ENCODE measurements around the gene SIX1. TPM values are rescaled to one million over a fixed set of nuclear protein-coding genes. Genes with fewer than 3 reads are reported as not detected.

SIX1 gene
- total RNA-seq, 2 donors from 2014 or later: 0.13 TPM; not detected in 1

DNA sequence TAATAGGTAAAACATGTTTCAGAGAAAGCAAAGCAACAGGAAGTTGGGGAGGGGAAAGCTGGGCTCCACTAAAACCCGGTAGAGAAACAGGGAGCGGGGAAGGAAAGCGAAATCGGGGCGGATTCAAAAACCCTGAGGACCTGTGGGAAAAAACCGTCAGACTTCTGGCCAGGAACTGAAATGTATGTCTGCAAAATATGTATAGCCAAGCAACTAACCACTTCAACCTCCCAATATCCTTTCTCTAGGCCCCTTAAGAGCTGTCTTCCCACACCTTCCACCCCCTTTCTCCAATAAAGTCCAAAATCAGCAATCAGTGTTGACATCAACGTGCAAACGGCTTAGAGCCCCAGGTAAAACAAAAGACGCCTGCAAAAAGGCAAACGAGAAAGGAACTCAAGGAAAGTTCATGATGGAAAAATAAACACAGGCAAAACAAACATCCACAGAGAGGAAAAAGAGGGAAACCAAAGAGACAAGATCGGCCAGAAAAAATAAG, 32.8 kb downstream of the SIX1 start:
- Mint-ChIP-seq H3K36me3 (ENCODE audit: low read depth) (no peaks in the 10 kb centered on the region), H3K4me1 (peaks cover 26% of the 10 kb centered on the region), H3K27me3 (ENCODE audit: insufficient read depth) (peaks cover 11% of the 10 kb centered on the region), H3K4me3 (peak overlapping the region; percentile 16), H3K27ac (no peak overlapping the region), H3K9me3 (peaks cover 11% of the 10 kb centered on the region)
- H3K9ac ChIP-seq (ENCODE audit: extremely low read depth, low read length, poor library complexity, severe bottlenecking): no peak overlapping the region
- H3K9me3 ChIP-seq (ENCODE audit: control insufficient read depth, low read length): peaks cover 4% of the 10 kb centered on the region
- H3K27me3 ChIP-seq (ENCODE audit: control insufficient read depth, insufficient read depth, low read length, poor library complexity, severe bottlenecking): no peaks in the 10 kb centered on the region
- peak overlapping the region; percentile 19 for H3K4me3 ChIP-seq (ENCODE audit: low read length)
- TF ChIP-seq, protein P1, sequence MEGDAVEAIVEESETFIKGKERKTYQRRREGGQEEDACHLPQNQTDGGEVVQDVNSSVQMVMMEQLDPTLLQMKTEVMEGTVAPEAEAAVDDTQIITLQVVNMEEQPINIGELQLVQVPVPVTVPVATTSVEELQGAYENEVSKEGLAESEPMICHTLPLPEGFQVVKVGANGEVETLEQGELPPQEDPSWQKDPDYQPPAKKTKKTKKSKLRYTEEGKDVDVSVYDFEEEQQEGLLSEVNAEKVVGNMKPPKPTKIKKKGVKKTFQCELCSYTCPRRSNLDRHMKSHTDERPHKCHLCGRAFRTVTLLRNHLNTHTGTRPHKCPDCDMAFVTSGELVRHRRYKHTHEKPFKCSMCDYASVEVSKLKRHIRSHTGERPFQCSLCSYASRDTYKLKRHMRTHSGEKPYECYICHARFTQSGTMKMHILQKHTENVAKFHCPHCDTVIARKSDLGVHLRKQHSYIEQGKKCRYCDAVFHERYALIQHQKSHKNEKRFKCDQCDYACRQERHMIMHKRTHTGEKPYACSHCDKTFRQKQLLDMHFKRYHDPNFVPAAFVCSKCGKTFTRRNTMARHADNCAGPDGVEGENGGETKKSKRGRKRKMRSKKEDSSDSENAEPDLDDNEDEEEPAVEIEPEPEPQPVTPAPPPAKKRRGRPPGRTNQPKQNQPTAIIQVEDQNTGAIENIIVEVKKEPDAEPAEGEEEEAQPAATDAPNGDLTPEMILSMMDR (conservative IDR thresholded peaks at IDR 0.05): no peak
- H3K4me1 ChIP-seq (ENCODE audit: control insufficient read depth, insufficient read depth, low read length): peaks cover 2% of the 10 kb centered on the region
- H3K36me3 ChIP-seq (ENCODE audit: control insufficient read depth, insufficient read depth, low read length): no peaks in the 10 kb centered on the region
- no peak for DNase-seq
- H3K27ac ChIP-seq (ENCODE audit: low read depth, low read length): no peak overlapping the region
- 65 to 76% methylated on average over 9 to 10 of the region's 11 CpGs for WGBS, 2 experiments (ENCODE audit: insufficient coverage in 1 of 2, insufficient read length in 1 of 2)

DNA sequence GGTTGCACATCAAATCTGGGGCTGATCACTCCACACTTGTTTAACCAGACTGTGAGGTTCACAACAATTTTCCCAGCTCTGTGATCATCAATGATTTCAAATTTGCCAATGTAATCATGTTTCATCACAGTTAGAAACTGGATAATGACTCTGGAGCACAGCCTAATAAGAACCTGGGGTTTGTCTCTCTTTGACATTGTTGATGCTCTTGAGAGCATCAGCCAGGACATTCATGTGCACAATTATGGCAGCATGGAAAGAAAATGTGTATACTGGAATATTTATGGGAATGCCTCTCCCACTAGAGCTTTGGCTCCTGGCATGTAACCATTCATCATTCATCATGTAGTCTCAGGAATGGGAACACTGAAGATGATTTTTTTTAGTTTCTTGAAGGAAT, 47.0 kb downstream of the SIX1 start:
- TF ChIP-seq, protein P1 (conservative IDR thresholded peaks at IDR 0.05): no peak
- Mint-ChIP-seq H3K4me3 (no peak overlapping the region), H3K9me3 (peaks cover 7% of the 10 kb centered on the region), H3K4me1 (no peaks in the 10 kb centered on the region), H3K36me3 (ENCODE audit: low read depth) (no peaks in the 10 kb centered on the region), H3K27ac (no peak overlapping the region), H3K27me3 (ENCODE audit: insufficient read depth) (no peaks in the 10 kb centered on the region)
- no peaks in the 10 kb centered on the region for H3K4me1 ChIP-seq (ENCODE audit: control insufficient read depth, insufficient read depth, low read length)
- no peak for DNase-seq
- H3K27me3 ChIP-seq (ENCODE audit: control insufficient read depth, insufficient read depth, low read length, poor library complexity, severe bottlenecking): no peaks in the 10 kb centered on the region
- H3K9me3 ChIP-seq (ENCODE audit: control insufficient read depth, low read length): peaks cover 8% of the 10 kb centered on the region
- H3K9ac ChIP-seq (ENCODE audit: extremely low read depth, low read length, poor library complexity, severe bottlenecking): no peak overlapping the region
- no peaks in the 10 kb centered on the region for H3K36me3 ChIP-seq (ENCODE audit: control insufficient read depth, insufficient read depth, low read length)
- H3K4me3 ChIP-seq (ENCODE audit: low read length): no peak overlapping the region
- no peak overlapping the region for H3K27ac ChIP-seq (ENCODE audit: low read depth, low read length)

DNA sequence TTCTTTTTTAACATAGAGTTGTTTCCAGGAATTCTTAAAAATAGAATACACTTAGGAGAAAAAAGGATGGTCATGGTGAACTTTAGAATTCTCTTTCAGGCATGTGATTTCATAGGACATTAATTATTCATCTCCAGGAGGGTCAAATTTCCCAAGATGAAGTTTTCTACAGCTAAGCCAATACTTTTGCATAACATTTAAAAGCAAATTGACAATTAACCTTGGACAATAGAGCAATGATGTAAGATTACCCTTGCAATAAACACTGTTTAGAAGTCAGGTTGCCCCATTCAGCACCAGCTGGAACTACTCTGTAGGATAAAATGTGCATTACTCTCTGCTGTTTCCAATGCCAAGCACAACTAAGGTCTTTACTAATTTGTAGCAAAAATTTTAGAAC, 49.5 kb downstream of the SIX1 start:
- H3K27ac Mint-ChIP-seq: no peak overlapping the region
- peaks cover 1% of the 10 kb centered on the region for H3K9me3 Mint-ChIP-seq
- H3K36me3 ChIP-seq (ENCODE audit: control insufficient read depth, insufficient read depth, low read length): no peaks in the 10 kb centered on the region
- no peaks in the 10 kb centered on the region for H3K27me3 Mint-ChIP-seq (ENCODE audit: insufficient read depth)
- H3K4me1 Mint-ChIP-seq: no peaks in the 10 kb centered on the region
- H3K4me3 Mint-ChIP-seq: no peak overlapping the region
- no peak overlapping the region for H3K4me3 ChIP-seq (ENCODE audit: low read length)
- no peaks in the 10 kb centered on the region for H3K27me3 ChIP-seq (ENCODE audit: control insufficient read depth, insufficient read depth, low read length, poor library complexity, severe bottlenecking)
- TF ChIP-seq, protein P1 (conservative IDR thresholded peaks at IDR 0.05): no peak
- H3K4me1 ChIP-seq (ENCODE audit: control insufficient read depth, insufficient read depth, low read length): no peaks in the 10 kb centered on the region
- H3K9me3 ChIP-seq (ENCODE audit: control insufficient read depth, low read length): no peaks in the 10 kb centered on the region
- H3K9ac ChIP-seq (ENCODE audit: extremely low read depth, low read length, poor library complexity, severe bottlenecking): no peak overlapping the region
- no peak for DNase-seq
- H3K27ac ChIP-seq (ENCODE audit: low read depth, low read length): no peak overlapping the region
- no peaks in the 10 kb centered on the region for H3K36me3 Mint-ChIP-seq (ENCODE audit: low read depth)

All from endodermal cell (in vitro differentiated cells).